ENCODE data around the gene TTC7B.

The TTC7B gene

GRCh38 chr14:90726656-90727055, 89.6 kb downstream of the TTC7B start:
- TF ChIP-seq POLR2AphosphoS5 (IDR thresholded peaks at IDR 0.05; ENCODE audit: low read depth, low read length): no peak
- TF ChIP-seq TAF1 (IDR thresholded peaks at IDR 0.05; ENCODE audit: borderline replicate concordance, insufficient read depth, low read length): no peak
- TF ChIP-seq FOXP2 (optimal IDR thresholded peaks at IDR 0.05; ENCODE audit: borderline replicate concordance, extremely low read depth, extremely low read length, insufficient read depth): no peak
- TF ChIP-seq SIN3A (IDR thresholded peaks at IDR 0.05; ENCODE audit: borderline replicate concordance, insufficient read depth, low read length): no peak
- no peak for TF ChIP-seq REST (IDR thresholded peaks at IDR 0.05; ENCODE audit: insufficient read depth in 1 of 2, low read depth in 2 of 2, low read length in 2 of 2)

- TF ChIP-seq POLR2AphosphoS5 (IDR thresholded peaks at IDR 0.05; ENCODE audit: low read depth, low read length): no peak
- no peak for TF ChIP-seq SIN3A (IDR thresholded peaks at IDR 0.05; ENCODE audit: borderline replicate concordance, insufficient read depth, low read length)
- no peak for TF ChIP-seq REST (IDR thresholded peaks at IDR 0.05; ENCODE audit: insufficient read depth in 1 of 2, low read depth in 2 of 2, low read length in 2 of 2)
- TF ChIP-seq TAF1 (IDR thresholded peaks at IDR 0.05; ENCODE audit: borderline replicate concordance, insufficient read depth, low read length): no peak
- no peak for TF ChIP-seq FOXP2 (optimal IDR thresholded peaks at IDR 0.05; ENCODE audit: borderline replicate concordance, extremely low read depth, extremely low read length, insufficient read depth)
These were observed 91.4 kb downstream of the TTC7B start for GRCh38 chr14:90724866-90725265.

- TF ChIP-seq TAF1 (IDR thresholded peaks at IDR 0.05; ENCODE audit: borderline replicate concordance, insufficient read depth, low read length) (no peak), FOXP2 (optimal IDR thresholded peaks at IDR 0.05; ENCODE audit: borderline replicate concordance, extremely low read depth, extremely low read length, insufficient read depth) (no peak), REST (IDR thresholded peaks at IDR 0.05; ENCODE audit: insufficient read depth in 1 of 2, low read depth in 2 of 2, low read length in 2 of 2) (no peak), SIN3A (IDR thresholded peaks at IDR 0.05; ENCODE audit: borderline replicate concordance, insufficient read depth, low read length) (no peak), POLR2AphosphoS5 (IDR thresholded peaks at IDR 0.05; ENCODE audit: low read depth, low read length) (no peak)
These were observed 93.6 kb downstream of the TTC7B start for GRCh38 chr14:90722590-90722989.

- TF ChIP-seq FOXP2 (optimal IDR thresholded peaks at IDR 0.05; ENCODE audit: borderline replicate concordance, extremely low read depth, extremely low read length, insufficient read depth): no peak
- TF ChIP-seq TAF1 (IDR thresholded peaks at IDR 0.05; ENCODE audit: borderline replicate concordance, insufficient read depth, low read length): no peak
These were observed 94.5 kb downstream of the TTC7B start for GRCh38 chr14:90721619-90722305.

- no peak for TF ChIP-seq POLR2AphosphoS5 (IDR thresholded peaks at IDR 0.05; ENCODE audit: low read depth, low read length)
- no peak for TF ChIP-seq FOXP2 (optimal IDR thresholded peaks at IDR 0.05; ENCODE audit: borderline replicate concordance, extremely low read depth, extremely low read length, insufficient read depth)
- no peak for TF ChIP-seq REST (IDR thresholded peaks at IDR 0.05; ENCODE audit: insufficient read depth in 1 of 2, low read depth in 2 of 2, low read length in 2 of 2)
- no peak for TF ChIP-seq TAF1 (IDR thresholded peaks at IDR 0.05; ENCODE audit: borderline replicate concordance, insufficient read depth, low read length)
- no peak for TF ChIP-seq SIN3A (IDR thresholded peaks at IDR 0.05; ENCODE audit: borderline replicate concordance, insufficient read depth, low read length)
These were observed 95.4 kb downstream of the TTC7B start for GRCh38 chr14:90720832-90721231.
